SU-DHL-6 (cell line): ENCODE measurements around the gene SLC2A1.
A peak's percentile ranks its signal among the peaks of the same experiment; 100 is the strongest.
"Not testable (repeated sequence)": the region's sequence is repeated elsewhere in the genome, so short reads cannot be mapped to it uniquely, and the experiment has no call there.

Source experiments
- H2AFZ ChIP-seq: fragments of 200-600 bp; sonication (generic); 2 replicates; pipeline ENCODE4 v1.6.1; 2014; ENCODE audit warnings: low read depth, mild to moderate bottlenecking, moderate library complexity, mixed read lengths, antibody characterized with exemption, low read length; ENCODE audit not compliant: severe bottlenecking
- H3F3A ChIP-seq: fragments of 200-600 bp; shearing (Covaris generic); 2 replicates; pipeline ENCODE4 v1.6.0; 2016; ENCODE audit warnings: antibody characterized with exemption, mild to moderate bottlenecking; ENCODE audit not compliant: insufficient read depth
- H3K27ac ChIP-seq: fragments of 200-600 bp; sonication (generic); 2 replicates; pipeline ENCODE4 v1.5.1; 2016; ENCODE audit warnings: low read depth, mild to moderate bottlenecking, low read length, moderate library complexity, mixed read lengths
- H3K27me3 ChIP-seq: fragments of 200-600 bp; sonication (generic), shearing (Covaris generic); 2 replicates; pipeline ENCODE4 v1.6.0; 2014; ENCODE audit warnings: mild to moderate bottlenecking, low read length
- H3K36me3 ChIP-seq: fragments of 200-600 bp; sonication (generic); 2 replicates; pipeline ENCODE4 v1.6.1; 2014; ENCODE audit warnings: mild to moderate bottlenecking, low read length, mixed read lengths
- H3K4me2 ChIP-seq: fragments of 300-600, 200-600 bp; shearing (Covaris generic), sonication (generic); 2 replicates; pipeline ENCODE4 v1.6.0; 2014; ENCODE audit warnings: low read length, low read depth, mild to moderate bottlenecking; ENCODE audit not compliant: poor library complexity, severe bottlenecking
- H3K4me3 ChIP-seq: fragments of 200-600 bp; sonication (generic); 2 replicates; pipeline ENCODE4 v1.5.1; 2014; ENCODE audit warnings: antibody characterized with exemption, low read length, mild to moderate bottlenecking, mixed read lengths; ENCODE audit not compliant: insufficient read depth, poor library complexity, severe bottlenecking
- H3K79me2 ChIP-seq: fragments of 200-600 bp; sonication (generic); 2 replicates; pipeline ENCODE4 v1.6.1; 2014; ENCODE audit warnings: mild to moderate bottlenecking, low read length, moderate library complexity; ENCODE audit not compliant: insufficient read depth
- H3K9ac ChIP-seq: fragments of 200-600 bp; sonication (generic); 2 replicates; pipeline ENCODE4 v1.7.0; 2014; ENCODE audit warnings: mild to moderate bottlenecking, low read length
- H3K9me2 ChIP-seq: fragments of 200-600 bp; sonication (generic); replicated peaks from 2 replicates; pipeline ENCODE4 v1.6.1; 2014; ENCODE audit warnings: low read length; ENCODE audit not compliant: insufficient read depth
- H3K9me3 ChIP-seq: fragments of 200-600 bp; sonication (generic); 2 replicates; pipeline ENCODE4 v1.6.1; 2014; ENCODE audit warnings: low read length, mixed read lengths; ENCODE audit not compliant: insufficient read depth
- H4K20me1 ChIP-seq: fragments of 200-600 bp; sonication (generic); 2 replicates; pipeline ENCODE4 v1.6.1; 2014; ENCODE audit warnings: low read depth, mild to moderate bottlenecking, antibody characterized with exemption, low read length, moderate library complexity, mixed read lengths
- CTCF ChIP-seq: fragments of 200-600 bp; sonication (generic); IDR thresholded peaks from one replicate; pipeline ENCODE4 v1.5.1; 2017; ENCODE audit warnings: antibody characterized with exemption, mild to moderate bottlenecking, low read length, moderate library complexity; ENCODE audit not compliant: insufficient read depth, poor library complexity, severe bottlenecking
- EZH2phosphoT487 ChIP-seq: fragments of 200-600 bp; sonication (generic), shearing (Covaris generic); conservative IDR thresholded peaks from 2 replicates; pipeline ENCODE4 v1.6.1; 2018; ENCODE audit warnings: mild to moderate bottlenecking, antibody characterized with exemption, low read length, moderate library complexity, mixed read lengths

SLC2A1 gene

DNA sequence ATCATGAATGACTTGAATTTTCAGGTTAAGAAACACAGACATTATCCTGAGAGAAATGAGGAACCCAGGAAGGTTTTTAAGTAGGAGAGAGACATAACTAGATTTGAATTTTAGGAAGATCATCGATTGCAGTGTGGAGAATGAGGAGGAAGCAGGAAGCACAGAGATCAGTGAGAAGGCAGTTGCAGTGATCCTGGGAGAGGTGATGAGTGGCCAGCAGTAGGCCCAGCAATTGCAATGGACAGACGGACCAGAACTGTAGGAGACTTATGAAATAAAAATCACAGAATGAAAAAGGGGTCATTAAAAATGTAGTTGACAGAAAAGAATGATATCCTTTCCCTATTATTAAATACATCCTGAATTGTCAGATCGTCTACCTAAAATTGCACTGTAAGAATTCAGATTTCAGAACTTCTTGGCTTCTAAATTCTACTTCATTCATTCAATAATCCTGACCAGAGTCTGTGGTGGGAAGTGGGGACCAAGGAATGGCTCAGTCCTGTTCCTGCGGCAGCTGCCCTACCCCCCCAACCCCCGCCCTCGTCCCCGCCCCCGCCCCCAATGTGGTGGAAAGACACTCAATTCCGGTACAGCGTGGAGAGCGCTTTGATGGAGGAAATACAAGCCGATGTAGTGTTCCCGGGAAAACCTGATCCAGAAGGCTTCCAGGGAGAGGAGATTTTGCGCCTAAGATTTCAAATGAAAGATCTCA, 35.1 kb downstream of the SLC2A1 start:
- Histone ChIP-seq H3K4me3 (peak overlapping the region; percentile 71), H2AFZ (peak overlapping the region; percentile 83), H3K9me3 (no peaks in the 10 kb centered on the region), H3K79me2 (no peaks in the 10 kb centered on the region), H3K4me2 (peak overlapping the region; percentile 83), H3K9ac (peak overlapping the region; percentile 68), H3K27ac (peak overlapping the region; percentile 85), H3K9me2 (no peaks in the 10 kb centered on the region), H3F3A (peaks cover 27% of the 10 kb centered on the region), H4K20me1 (no peaks in the 10 kb centered on the region), H3K27me3 (no peaks in the 10 kb centered on the region), H3K36me3 (no peaks in the 10 kb centered on the region)
- TF ChIP-seq EZH2phosphoT487: no peak
- no peak for TF ChIP-seq CTCF

DNA sequence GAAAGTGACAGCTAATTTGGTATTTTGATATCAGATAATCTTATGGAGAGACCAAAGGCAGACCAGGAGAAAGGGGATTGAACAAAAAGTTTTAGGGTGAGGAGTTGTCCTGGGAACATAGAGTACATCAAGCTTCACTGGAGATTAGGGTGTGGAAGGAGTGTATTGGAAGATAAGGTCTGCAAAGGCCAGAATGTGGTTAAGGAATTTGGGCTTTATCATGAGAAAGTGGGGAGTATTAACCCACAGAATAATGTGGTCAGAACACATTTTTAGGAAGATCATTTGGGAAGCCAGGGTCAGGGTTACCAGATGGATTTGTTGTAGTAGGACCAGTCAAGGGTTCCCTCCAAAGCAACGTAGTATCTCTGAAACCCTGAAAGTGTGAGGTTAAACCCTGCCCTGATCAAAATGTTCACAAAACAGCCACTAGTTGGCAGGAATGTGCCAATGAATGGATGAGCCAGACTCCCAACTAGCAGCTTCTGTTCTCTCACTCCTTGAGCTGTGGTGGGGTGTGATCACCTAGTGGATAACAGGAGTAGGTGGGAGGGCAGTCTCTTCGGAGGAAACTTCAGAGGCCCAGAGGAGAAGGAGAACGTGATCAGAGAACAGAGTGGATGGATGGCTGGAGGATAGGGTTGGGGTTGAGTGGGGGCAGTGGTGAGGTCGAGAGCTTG, 35.8 kb downstream of the SLC2A1 start:
- Histone ChIP-seq H3K4me3 (no peak overlapping the region), H3F3A (peaks cover 27% of the 10 kb centered on the region), H2AFZ (peak overlapping the region; percentile 33), H3K9ac (peak overlapping the region; percentile 68; the same call in 1 of the 2 replicates), H3K4me2 (peak overlapping the region; percentile 83), H4K20me1 (no peaks in the 10 kb centered on the region), H3K27me3 (no peaks in the 10 kb centered on the region), H3K79me2 (no peaks in the 10 kb centered on the region), H3K27ac (peak overlapping the region; percentile 85), H3K36me3 (no peaks in the 10 kb centered on the region), H3K9me2 (no peaks in the 10 kb centered on the region), H3K9me3 (no peaks in the 10 kb centered on the region)
- TF ChIP-seq EZH2phosphoT487: no peak
- TF ChIP-seq CTCF: peak; percentile 81

DNA sequence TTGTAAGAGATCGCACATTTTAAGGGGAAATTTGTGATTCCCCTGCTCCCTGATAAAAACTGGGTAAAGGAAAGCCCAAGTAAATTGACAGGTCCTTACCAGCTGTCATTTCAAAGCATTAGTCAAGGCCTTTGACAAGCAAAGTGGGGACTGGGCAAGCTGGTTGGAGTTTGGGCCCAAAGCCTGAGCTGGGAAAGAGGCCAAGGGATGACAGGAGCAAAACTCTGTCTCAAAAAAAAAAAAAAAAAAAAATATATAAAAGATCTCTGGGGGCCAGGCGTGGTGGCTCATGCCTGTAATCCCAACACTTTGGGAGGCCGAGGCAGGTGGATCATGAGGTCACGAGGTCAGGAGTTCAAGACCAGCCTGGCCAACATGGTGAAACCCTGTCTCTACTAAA, 36.9 kb downstream of the SLC2A1 start:
- peaks cover 26% of the 10 kb centered on the region for H3F3A ChIP-seq
- TF ChIP-seq EZH2phosphoT487 (no peak), CTCF (no peak)
- no peak overlapping the region for H3K4me3 ChIP-seq
- no peaks in the 10 kb centered on the region for H3K79me2 ChIP-seq
- no peaks in the 10 kb centered on the region for H3K36me3 ChIP-seq
- H4K20me1 ChIP-seq: no peaks in the 10 kb centered on the region
- no peak overlapping the region for H3K9ac ChIP-seq
- H3K9me3 ChIP-seq: no peaks in the 10 kb centered on the region
- no peaks in the 10 kb centered on the region for H3K9me2 ChIP-seq
- H3K27ac ChIP-seq: no peak overlapping the region
- H3K4me2 ChIP-seq: no peak overlapping the region
- no peaks in the 10 kb centered on the region for H3K27me3 ChIP-seq
- no peak overlapping the region for H2AFZ ChIP-seq

- H3K27ac ChIP-seq, H3F3A ChIP-seq, H4K20me1 ChIP-seq, H3K79me2 ChIP-seq, H3K9ac ChIP-seq, H3K9me3 ChIP-seq, H3K9me2 ChIP-seq, H3K36me3 ChIP-seq, H2AFZ ChIP-seq, H3K4me2 ChIP-seq, H3K27me3 ChIP-seq, H3K4me3 ChIP-seq: not testable (repeated sequence)
These were observed 39.0 kb downstream of the SLC2A1 start for GRCh38 chr1:42919651-42920050.
